HUDEP-2 (cell line): ENCODE data around the gene NKX1-1.
A peak's percentile ranks its signal among the peaks of the same experiment; 100 is the strongest.

Experiments
- DNase-seq, 76 experiments: peaks; one replicate each; lab custom pipeline; 2025; ENCODE audit not compliant: unreplicated experiment in 76 of 76; lab: John Stamatoyannopoulos, UW

NKX1-1 gene

GRCh38 chr4:1417522-1418390 is 11.5 kb upstream of the NKX1-1 start:
- DNase-seq = no peak

GRCh38 chr4:1416948-1417260 is 10.7 kb upstream of the NKX1-1 start:
- no peak for DNase-seq

- DNase-seq = no peak
These were observed 10.1 kb upstream of the NKX1-1 start for GRCh38 chr4:1416051-1416947.

- DNase-seq = no peak
These were observed 9.4 kb upstream of the NKX1-1 start for GRCh38 chr4:1415681-1415981.

GRCh38 chr4:1414831-1415680 is 8.8 kb upstream of the NKX1-1 start:
- DNase-seq = no peak

- no peak for DNase-seq
These were observed 7.6 kb upstream of the NKX1-1 start for GRCh38 chr4:1413687-1414479.

GRCh38 chr4:1413204-1413663 is 7.0 kb upstream of the NKX1-1 start:
- no peak for DNase-seq

- DNase-seq = no peak
These were observed 6.3 kb upstream of the NKX1-1 start for GRCh38 chr4:1412376-1413203.

GRCh38 chr4:1411436-1412375 is 5.5 kb upstream of the NKX1-1 start:
- DNase-seq = no peak

- peak in 34 of 76 experiments; percentile 1 to 58 (median 14) for DNase-seq
These were observed 4.5 kb upstream of the NKX1-1 start for GRCh38 chr4:1410491-1411325.

- no peak for DNase-seq
These were observed 3.5 kb upstream of the NKX1-1 start for GRCh38 chr4:1409491-1410425.

GRCh38 chr4:1409079-1409478 is 2.8 kb upstream of the NKX1-1 start:
- no peak for DNase-seq

GRCh38 chr4:1408418-1408817 is 2.2 kb upstream of the NKX1-1 start:
- DNase-seq = no peak

- no peak for DNase-seq
These were observed 1.6 kb upstream of the NKX1-1 start for GRCh38 chr4:1407657-1408333.

- DNase-seq = no peak
These were observed 877 bp upstream of the NKX1-1 start for GRCh38 chr4:1406981-1407656.
